Measurements from ENCODE around the gene PTK7. TPM values are rescaled to one million over a fixed set of nuclear protein-coding genes. Genes with fewer than 3 reads are reported as not detected.

The PTK7 gene
- total RNA-seq, 1 donor from 2014 or later, result 81.0 TPM

DNA sequence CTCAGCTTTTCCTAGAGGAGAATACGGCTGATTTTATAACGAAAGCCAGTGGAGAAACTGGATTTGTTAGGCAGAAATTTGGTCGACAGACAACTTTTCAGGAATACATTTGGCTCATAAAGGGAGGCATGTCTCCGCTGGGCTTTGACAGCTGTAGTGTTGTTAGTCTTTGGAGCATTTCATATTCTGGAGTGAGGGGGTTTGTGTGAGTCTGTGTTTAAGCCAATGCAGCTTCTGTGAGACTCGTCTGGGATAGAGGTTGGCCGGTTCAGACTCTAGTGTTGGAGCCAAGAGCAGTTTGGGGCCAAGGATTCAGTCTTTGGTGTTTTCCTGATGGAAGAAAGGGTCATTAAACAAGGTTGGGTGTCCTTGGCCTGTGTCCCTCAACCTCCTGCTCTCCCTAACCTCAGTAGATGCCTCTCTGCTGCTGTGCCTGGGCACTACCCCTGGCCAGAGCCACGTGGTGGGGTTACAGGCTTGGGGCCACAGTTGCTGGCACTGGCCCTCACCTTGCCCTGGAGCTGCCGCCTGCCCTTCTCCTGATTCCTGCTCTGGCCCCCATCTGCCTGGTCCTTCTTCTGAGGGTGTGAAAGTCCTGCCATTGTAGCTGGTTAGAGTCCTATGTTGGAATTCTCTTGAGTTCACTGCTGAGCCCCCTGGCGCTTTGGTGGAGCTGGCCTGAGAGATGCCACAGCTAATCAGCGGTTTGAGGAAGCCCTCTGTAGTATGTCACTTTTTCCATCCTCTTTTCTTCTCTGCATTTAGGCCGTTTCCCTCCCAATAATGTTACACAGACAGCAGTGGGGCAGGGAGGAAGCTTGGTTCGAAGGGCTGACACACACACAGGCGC lies 6.9 kb downstream of the PTK7 start:
- no peak for DNase-seq
- intact Hi-C loops (cut with DNase I), result no loop called here
- TF ChIP-seq, protein P1, sequence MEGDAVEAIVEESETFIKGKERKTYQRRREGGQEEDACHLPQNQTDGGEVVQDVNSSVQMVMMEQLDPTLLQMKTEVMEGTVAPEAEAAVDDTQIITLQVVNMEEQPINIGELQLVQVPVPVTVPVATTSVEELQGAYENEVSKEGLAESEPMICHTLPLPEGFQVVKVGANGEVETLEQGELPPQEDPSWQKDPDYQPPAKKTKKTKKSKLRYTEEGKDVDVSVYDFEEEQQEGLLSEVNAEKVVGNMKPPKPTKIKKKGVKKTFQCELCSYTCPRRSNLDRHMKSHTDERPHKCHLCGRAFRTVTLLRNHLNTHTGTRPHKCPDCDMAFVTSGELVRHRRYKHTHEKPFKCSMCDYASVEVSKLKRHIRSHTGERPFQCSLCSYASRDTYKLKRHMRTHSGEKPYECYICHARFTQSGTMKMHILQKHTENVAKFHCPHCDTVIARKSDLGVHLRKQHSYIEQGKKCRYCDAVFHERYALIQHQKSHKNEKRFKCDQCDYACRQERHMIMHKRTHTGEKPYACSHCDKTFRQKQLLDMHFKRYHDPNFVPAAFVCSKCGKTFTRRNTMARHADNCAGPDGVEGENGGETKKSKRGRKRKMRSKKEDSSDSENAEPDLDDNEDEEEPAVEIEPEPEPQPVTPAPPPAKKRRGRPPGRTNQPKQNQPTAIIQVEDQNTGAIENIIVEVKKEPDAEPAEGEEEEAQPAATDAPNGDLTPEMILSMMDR (IDR thresholded peaks at IDR 0.05), result no peak

DNA sequence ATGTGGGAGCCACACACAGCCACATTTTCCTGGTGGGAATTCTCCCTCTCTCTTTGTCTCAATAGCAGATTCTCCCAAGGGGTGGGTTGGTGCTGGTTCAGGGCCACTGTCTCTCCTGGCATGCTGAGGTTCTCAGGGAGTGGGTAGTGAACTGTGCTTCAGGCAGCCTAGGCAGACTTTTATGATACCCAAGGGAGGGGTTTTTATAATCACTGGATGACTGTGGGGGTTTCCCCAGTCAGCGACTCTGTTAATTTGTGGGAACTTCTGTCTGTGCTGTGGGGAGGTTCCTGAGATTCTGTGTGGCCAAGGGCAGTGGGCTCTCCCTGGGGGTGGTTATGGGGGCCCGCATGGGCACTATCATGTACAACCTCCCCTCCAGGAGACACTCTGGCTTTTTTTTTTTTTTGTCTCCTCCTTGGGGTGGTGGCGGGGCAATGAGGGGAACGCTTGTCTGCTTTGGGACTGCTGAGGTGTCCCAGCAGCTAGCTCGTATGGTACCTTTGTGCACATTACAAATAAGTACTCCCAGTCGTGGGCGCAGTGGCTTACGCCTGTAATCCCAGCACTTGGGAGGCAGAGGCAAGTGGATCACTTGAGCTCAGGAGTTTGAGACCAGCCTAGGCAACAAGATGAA lies 10.0 kb downstream of the PTK7 start:
- Histone ChIP-seq H3K4me3 (no peak overlapping the region), H3K36me3 (no peaks in the 10 kb centered on the region), H3K9me3 (no peaks in the 10 kb centered on the region), H3K4me1 (peaks cover 39% of the 10 kb centered on the region), H3K27ac (no peak overlapping the region), H3K27me3 (ENCODE audit: low read depth) (no peaks in the 10 kb centered on the region)
- DNase-seq (no peak), ATAC-seq (no peak)
- intact Hi-C loops (cut with DNase I), result no loop called here
- TF ChIP-seq, protein P1 (IDR thresholded peaks at IDR 0.05), result no peak

More for the DNA sequence above, 6.9 kb downstream of the PTK7 start:
- Histone ChIP-seq H3K9me3 (no peaks in the 10 kb centered on the region), H3K27me3 (ENCODE audit: low read depth) (no peaks in the 10 kb centered on the region), H3K36me3 (no peaks in the 10 kb centered on the region), H3K4me1 (peaks cover 9% of the 10 kb centered on the region), H3K27ac (no peak overlapping the region), H3K4me3 (no peak overlapping the region)
- ATAC-seq, result no peak

DNA sequence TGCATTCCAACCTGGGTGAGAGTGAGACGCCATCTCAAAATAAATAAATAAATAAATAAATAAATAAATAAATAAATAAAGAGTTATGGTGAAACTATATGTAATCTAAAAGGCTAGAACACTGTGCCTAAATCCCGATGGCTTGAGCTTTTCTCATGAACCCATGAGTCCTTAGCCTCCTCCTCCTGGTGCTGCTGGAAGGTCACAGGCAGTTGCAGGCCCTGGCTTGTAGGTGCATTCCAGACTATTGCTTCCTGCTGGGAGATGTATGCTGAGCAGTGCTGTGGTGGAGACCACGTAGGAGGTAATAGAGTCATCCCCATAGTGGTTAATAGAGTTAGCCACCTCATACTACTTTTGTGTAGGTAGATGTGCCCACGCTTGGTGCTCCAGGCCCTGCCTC lies 12.5 kb downstream of the PTK7 start:
- intact Hi-C loops (cut with DNase I), result no loop called here
- TF ChIP-seq, protein P1 (IDR thresholded peaks at IDR 0.05), result no peak
- H3K36me3 ChIP-seq, result no peaks in the 10 kb centered on the region
- no peaks in the 10 kb centered on the region for H3K9me3 ChIP-seq
- H3K4me3 ChIP-seq, result no peak overlapping the region
- peak overlapping the region; percentile 86 for H3K27ac ChIP-seq
- H3K27me3 ChIP-seq (ENCODE audit: low read depth), result no peaks in the 10 kb centered on the region
- ATAC-seq (no peak), DNase-seq (no peak)
- peaks cover 47% of the 10 kb centered on the region for H3K4me1 ChIP-seq

DNA sequence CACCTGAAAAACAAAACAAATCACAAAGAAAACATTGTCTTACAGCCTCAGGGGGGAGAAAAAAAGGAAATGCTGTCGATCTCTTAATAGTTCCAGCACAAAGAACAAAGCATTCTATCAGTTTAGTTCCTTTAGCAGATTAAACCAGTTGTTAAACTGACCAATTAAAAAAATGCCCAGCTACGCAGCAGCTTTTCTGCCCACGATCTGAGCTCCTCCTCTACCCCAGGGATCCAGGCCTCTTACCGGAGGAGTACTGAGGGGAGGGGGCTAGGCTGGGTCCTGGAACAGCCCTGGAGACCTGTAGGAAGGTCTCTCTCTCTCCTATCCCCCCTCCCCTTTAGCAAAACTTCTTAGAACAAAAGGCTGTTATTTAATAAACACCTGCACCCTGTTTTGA lies 13.4 kb downstream of the PTK7 start:
- H3K4me1 ChIP-seq, result peaks cover 55% of the 10 kb centered on the region
- TF ChIP-seq, protein P1 (IDR thresholded peaks at IDR 0.05), result no peak
- H3K27me3 ChIP-seq (ENCODE audit: low read depth), result no peaks in the 10 kb centered on the region
- no peaks in the 10 kb centered on the region for H3K9me3 ChIP-seq
- ATAC-seq, result peak; percentile 19 to 66
- H3K36me3 ChIP-seq, result no peaks in the 10 kb centered on the region
- no peak for DNase-seq
- peak overlapping the region; percentile 86 for H3K27ac ChIP-seq
- intact Hi-C loops (cut with DNase I), result no loop called here
- H3K4me3 ChIP-seq, result peak overlapping the region; percentile 31

DNA sequence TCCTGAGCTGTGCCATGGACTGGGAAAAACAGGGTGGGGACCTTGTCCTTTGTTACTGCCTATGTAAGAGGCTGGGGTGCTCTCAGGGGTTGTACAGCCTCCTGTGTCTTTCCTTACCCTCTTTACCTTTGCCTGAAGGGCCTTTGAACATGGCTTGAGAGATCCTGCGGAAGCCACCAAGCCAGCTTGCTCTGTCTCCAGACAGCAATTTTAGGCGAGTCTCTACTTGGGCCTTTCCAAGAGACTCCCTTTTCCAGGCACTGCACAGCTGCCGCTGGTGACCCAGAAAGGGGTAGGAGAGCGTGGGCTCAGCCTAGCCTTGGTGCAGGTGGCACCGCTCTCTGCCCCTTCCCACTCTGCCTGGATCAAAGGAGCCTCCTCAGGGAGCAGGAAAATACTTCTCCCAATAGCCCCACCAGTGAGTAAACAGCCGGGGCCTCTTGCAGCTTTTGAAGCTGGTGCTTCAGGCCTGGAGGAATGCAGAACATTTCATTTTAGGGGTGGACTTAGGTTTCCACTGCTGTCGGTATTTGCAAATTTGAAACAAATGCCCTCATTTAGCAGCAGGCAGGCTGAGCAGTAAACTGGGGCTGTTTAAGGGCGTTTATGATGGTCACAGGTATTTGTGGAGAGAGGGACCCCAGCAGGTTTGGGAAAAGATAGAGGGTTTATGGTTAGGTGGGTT lies 13.9 kb downstream of the PTK7 start:
- H3K9me3 ChIP-seq, result no peaks in the 10 kb centered on the region
- intact Hi-C loops (cut with DNase I), result no loop called here
- peak overlapping the region; percentile 31 for H3K4me3 ChIP-seq
- peaks cover 61% of the 10 kb centered on the region for H3K4me1 ChIP-seq
- no peaks in the 10 kb centered on the region for H3K27me3 ChIP-seq (ENCODE audit: low read depth)
- no peaks in the 10 kb centered on the region for H3K36me3 ChIP-seq
- TF ChIP-seq, protein P1 (IDR thresholded peaks at IDR 0.05), result no peak
- DNase-seq (peak; percentile 69), ATAC-seq (peak; percentile 87 to 90)
- H3K27ac ChIP-seq, result peak overlapping the region; percentile 86

Data from lower lobe of right lung (tissue), 2 donors.